HUES64 (cell line): Measurements from ENCODE around the gene COL6A3.

ENCODE experiments used
- H3K27ac ChIP-seq: 2 replicates; pipeline ENCODE4 v1.7.0; 2013; ENCODE audit warnings: low read depth, low read length, inconsistent platforms
- H3K27me3 ChIP-seq: 2 replicates; pipeline ENCODE4 v1.6.1; 2013; ENCODE audit warnings: mild to moderate bottlenecking, low read length; ENCODE audit not compliant: insufficient read depth
- H3K36me3 ChIP-seq: 2 replicates; pipeline ENCODE4 v1.6.1; 2013; ENCODE audit warnings: mild to moderate bottlenecking, low read length; ENCODE audit not compliant: insufficient read depth
- H3K4me1 ChIP-seq: 2 replicates; pipeline ENCODE4 v1.6.1; 2013; ENCODE audit warnings: mild to moderate bottlenecking, low read length, moderate library complexity; ENCODE audit not compliant: insufficient read depth
- H3K4me3 ChIP-seq: 2 replicates; pipeline ENCODE4 v1.5.1; 2013; ENCODE audit warnings: mild to moderate bottlenecking, low read length, moderate library complexity
- H3K9ac ChIP-seq: 2 replicates; pipeline ENCODE4 v1.6.1; 2013; ENCODE audit warnings: mild to moderate bottlenecking, low read depth, low read length
- H3K9me3 ChIP-seq: 2 replicates; pipeline ENCODE4 v1.6.1; 2013; ENCODE audit warnings: low read depth, low read length; ENCODE audit not compliant: insufficient read depth
- WGBS: fragments of 150-250, 120-280 bp; methylation state at CpG from one replicate; pipeline ENCODE4 v1.1.7; 2013; ENCODE audit warnings: missing lambda C conversion rate; 5-methylcytosine and 5-hydroxymethylcytosine counted together

Gene COL6A3

DNA sequence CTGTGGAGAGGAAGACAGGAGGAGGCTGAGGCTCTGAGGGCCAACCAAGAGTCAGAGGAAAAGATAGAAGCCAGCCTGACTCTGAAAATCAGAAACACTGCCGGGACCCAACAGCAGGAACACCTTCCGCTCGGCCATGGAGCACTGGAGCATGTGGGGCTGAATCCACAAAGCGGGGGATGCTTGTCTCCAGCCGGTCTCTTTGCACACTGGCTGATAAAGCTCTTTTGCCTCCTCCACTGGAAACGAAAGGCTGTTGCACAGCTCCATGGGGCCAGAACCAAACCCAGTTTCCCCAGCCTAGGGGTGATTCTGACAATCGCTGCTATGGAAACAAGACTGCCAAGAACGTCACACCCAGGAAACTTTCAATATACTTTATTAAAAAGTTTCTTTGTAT, 90.3 kb downstream of the COL6A3 start:
- 95% methylated on average over 7 of the region's 8 CpGs for WGBS
- Histone ChIP-seq H3K27ac (no peak overlapping the region), H3K27me3 (no peaks in the 10 kb centered on the region), H3K36me3 (no peaks in the 10 kb centered on the region), H3K9me3 (no peaks in the 10 kb centered on the region), H3K4me1 (no peaks in the 10 kb centered on the region), H3K9ac (no peak overlapping the region), H3K4me3 (no peak overlapping the region)

DNA sequence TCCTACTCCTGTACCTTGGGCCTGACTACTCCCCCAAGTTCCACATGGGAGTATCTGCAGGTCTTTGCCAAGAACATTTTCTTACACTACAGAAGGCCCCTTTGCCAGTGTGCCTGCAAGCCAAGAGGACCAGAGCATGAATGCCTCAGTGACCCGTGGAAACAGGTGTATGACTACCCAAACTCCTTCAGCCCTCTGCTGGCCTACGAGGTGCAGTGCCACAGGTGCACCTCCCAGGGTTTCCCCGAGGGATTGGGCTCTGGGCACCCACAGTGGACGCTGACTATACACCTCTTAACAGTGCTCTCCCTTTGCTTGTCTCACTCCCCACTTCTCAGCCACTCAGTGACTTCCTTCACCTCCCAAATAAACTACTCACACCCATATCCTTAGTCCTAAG, 91.4 kb downstream of the COL6A3 start:
- no peak overlapping the region for H3K27ac ChIP-seq
- 73% methylated on average over 4 of the region's 4 CpGs for WGBS
- H3K36me3 ChIP-seq, result no peaks in the 10 kb centered on the region
- no peak overlapping the region for H3K9ac ChIP-seq
- no peaks in the 10 kb centered on the region for H3K9me3 ChIP-seq
- no peak overlapping the region for H3K4me3 ChIP-seq
- no peaks in the 10 kb centered on the region for H3K27me3 ChIP-seq
- H3K4me1 ChIP-seq, result no peaks in the 10 kb centered on the region

DNA sequence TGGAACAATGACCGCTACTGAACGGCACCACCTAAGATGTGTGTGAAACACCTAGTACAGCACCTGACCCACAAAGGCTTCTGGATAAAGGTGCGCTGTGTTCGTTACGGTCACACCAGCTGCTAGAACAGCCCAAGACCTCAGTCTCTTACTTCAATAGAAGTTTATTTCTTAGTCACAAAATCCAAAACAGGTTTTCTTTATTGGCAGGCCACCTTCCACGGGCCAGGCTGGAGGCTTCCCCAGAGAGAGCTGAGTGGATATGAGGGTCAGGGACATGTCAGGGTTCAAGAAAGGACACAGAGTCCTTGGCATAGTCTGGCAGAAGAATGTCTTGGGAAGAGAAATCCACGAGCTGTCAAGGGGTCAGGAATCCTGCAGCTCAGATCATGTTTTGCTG, 92.2 kb downstream of the COL6A3 start:
- H3K9ac ChIP-seq, result no peak overlapping the region
- no peak overlapping the region for H3K4me3 ChIP-seq

DNA sequence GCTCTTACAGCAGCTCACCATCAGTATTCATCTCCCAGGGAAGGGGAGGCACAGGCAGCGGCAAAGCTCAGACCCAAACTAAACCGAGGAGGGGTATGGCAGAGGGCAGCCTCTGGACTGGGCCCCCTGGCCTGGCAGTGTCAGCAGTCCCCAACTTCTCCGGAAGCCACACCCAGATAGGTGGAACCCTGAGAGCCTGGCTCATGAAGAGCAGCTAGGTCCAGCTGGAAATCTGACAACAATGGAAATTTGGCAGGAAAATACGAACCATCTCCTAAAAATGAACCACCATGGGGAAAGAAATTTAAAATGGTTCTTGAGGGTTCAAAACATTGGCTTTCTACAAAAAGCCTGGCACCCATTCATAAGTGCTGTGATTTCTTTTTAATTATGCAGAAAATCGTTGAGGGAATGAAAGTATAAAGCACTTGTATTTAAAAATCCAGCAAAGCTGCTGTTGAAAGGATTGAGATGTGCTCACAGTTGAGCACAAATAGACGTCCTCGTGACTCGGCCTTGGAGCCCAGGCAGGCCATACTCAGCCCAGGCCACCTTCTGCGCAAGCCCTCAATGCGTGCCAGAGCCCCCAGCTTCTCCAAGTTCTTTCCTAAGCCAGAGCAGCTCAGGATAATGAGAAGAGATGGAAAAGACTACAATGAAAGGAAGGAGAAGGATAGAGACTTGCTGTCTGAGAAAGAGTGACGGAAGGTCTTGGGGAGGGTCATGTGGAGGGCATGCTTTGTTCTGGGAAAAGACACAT, 93.0 kb downstream of the COL6A3 start:
- Histone ChIP-seq H3K27me3 (no peaks in the 10 kb centered on the region), H3K4me1 (no peaks in the 10 kb centered on the region), H3K9me3 (no peaks in the 10 kb centered on the region), H3K36me3 (no peaks in the 10 kb centered on the region), H3K27ac (no peak overlapping the region), H3K4me3 (no peak overlapping the region), H3K9ac (no peak overlapping the region)
- WGBS, result 95% methylated on average over 11 of the region's 11 CpGs

More for the DNA sequence above, 92.2 kb downstream of the COL6A3 start:
- H3K36me3 ChIP-seq, result no peaks in the 10 kb centered on the region
- WGBS, result 94% methylated on average over 7 of the region's 7 CpGs
- H3K4me1 ChIP-seq, result no peaks in the 10 kb centered on the region
- no peaks in the 10 kb centered on the region for H3K9me3 ChIP-seq
- no peaks in the 10 kb centered on the region for H3K27me3 ChIP-seq
- no peak overlapping the region for H3K27ac ChIP-seq

DNA sequence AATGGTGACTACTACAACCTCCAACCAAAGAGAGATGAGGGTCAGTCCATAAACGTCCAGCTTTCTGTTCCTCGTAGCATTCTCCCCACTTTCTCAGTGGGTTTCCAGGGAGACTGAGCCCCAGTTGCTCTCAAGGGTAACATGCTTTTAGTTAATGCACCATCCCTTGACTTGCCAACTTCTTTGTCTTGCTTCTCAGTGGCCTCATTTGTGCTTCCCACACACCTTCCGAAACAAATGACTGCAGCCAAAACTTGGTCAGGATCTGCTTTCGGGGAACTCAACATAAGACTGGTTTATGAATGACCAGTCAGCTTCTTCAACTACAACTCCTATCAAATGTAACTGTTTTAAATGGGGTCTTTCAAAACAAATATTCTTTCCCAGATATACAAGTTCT, 94.1 kb downstream of the COL6A3 start:
- H3K4me3 ChIP-seq, result no peak overlapping the region
- no peaks in the 10 kb centered on the region for H3K27me3 ChIP-seq
- 96% methylated on average over 4 of the region's 4 CpGs for WGBS
- H3K4me1 ChIP-seq, result no peaks in the 10 kb centered on the region
- no peak overlapping the region for H3K27ac ChIP-seq
- no peaks in the 10 kb centered on the region for H3K9me3 ChIP-seq
- H3K36me3 ChIP-seq, result no peaks in the 10 kb centered on the region
- no peak overlapping the region for H3K9ac ChIP-seq

DNA sequence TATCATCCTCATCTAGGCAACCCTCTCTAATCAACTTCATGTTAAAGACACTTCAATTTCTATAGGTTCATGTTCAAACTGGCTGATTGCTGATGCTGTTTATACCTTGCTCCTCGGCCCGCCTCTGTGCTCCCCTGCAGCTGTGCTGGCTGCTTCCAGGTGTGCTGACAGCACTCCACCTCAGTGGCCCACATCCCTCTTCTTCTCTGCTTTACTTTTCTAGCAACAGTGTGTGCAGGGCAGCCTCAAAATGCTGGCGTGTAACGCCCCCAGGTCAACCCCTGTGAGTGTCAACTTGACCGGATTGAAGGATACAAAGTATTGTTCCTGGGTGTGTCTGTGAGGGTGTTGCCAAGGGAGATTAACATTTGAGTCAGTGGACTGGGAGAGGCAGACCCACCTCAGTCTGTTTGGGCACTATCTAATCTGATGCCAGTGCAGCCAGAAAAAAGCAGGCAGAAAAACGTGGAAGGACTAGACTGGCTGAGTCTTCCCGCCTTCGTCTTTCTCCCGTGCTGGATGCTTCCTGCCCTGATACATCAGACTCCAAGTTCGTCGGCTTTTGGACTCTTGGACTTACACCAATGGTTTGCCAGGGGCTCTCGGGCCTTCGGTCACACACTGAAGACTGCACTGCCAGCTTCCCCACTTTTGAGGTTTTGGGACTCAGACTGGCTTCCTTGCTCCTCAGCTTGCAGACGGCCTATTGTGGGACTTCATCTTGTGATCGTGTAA, 94.7 kb downstream of the COL6A3 start:
- no peak overlapping the region for H3K27ac ChIP-seq

DNA sequence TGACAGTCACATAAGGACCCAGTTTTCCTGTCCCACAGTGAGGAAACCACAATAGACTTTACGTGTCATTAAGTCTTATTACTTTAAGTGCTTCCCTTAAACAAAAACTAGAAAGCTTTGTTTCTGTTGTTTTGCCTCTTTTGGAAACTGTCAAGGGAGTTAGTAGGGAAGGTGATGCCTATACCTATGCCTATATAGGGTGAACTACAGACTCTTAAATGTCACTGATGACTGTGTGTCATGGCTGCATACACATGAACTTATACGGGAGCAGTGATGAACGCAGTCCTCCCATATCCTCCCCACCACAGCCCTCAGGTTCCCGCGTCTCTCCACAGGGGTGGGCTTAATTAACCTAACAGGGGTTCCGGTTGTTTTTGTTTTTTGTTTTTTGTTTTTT, 97.6 kb downstream of the COL6A3 start:
- H3K4me1 ChIP-seq, result no peaks in the 10 kb centered on the region
- H3K27ac ChIP-seq, result no peak overlapping the region
- H3K9ac ChIP-seq, result no peak overlapping the region
- H3K36me3 ChIP-seq, result no peaks in the 10 kb centered on the region
- H3K4me3 ChIP-seq, result no peak overlapping the region
- 95% methylated on average over 6 of the region's 6 CpGs for WGBS
- no peaks in the 10 kb centered on the region for H3K9me3 ChIP-seq
- H3K27me3 ChIP-seq, result no peaks in the 10 kb centered on the region

More for the DNA sequence above, 94.7 kb downstream of the COL6A3 start:
- H3K27me3 ChIP-seq, result no peaks in the 10 kb centered on the region
- H3K36me3 ChIP-seq, result no peaks in the 10 kb centered on the region
- H3K9ac ChIP-seq, result no peak overlapping the region
- no peak overlapping the region for H3K4me3 ChIP-seq
- no peaks in the 10 kb centered on the region for H3K4me1 ChIP-seq
- WGBS, result 93% methylated on average over 15 of the region's 15 CpGs
- no peaks in the 10 kb centered on the region for H3K9me3 ChIP-seq

DNA sequence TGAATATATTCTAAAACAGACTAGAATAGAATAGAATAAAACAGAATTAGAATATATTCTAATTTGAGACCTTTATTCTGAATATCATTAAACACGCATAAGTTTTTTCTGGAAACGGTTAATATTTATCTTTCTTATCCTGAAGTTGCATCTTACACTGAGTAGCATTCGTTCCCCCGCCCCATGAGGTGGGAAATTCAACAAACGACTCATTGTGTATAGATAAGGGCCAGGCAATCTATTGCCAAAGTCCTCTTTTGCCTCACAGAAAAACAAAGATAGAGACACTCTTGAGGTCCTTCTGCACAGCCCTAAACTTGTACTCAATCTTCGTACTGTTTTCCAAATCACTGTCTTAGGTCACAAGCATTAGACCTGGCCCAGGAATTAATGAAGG, 98.1 kb downstream of the COL6A3 start:
- WGBS, result 92% methylated on average over 6 of the region's 6 CpGs
- no peaks in the 10 kb centered on the region for H3K27me3 ChIP-seq
- no peaks in the 10 kb centered on the region for H3K9me3 ChIP-seq
- no peak overlapping the region for H3K4me3 ChIP-seq
- no peaks in the 10 kb centered on the region for H3K36me3 ChIP-seq
- no peaks in the 10 kb centered on the region for H3K4me1 ChIP-seq
- no peak overlapping the region for H3K9ac ChIP-seq
- H3K27ac ChIP-seq, result no peak overlapping the region

DNA sequence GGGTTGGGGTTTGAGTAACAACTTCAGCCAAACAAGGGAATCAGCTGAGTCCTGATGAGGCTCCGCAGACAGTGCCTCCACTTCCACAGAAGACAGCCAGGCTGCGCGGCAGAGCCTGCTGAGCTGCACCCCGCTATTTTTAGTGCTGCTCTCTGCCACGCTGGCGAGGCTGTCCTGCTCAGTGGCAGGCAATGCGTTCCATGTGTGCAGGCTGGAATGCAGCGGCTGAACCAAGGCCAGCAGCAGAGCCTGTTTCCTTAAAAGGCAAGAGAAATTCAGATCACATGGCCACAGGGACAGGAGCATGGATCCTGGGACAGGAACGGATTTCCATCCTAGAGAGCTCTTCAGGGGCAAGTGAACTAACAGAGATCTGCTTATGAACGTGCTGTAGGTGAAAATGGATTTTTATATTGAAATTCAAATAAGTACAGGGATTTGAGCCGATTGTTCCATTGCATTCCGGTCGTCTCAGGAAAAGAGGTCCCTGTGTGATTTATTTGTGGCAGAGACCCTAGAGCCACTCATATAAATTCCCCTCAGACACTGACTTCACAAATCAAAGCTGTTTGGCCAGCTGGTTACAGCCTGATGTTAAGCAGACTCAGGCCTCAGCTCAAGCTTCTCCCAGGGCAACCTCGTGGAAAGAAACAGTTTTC, 98.7 kb downstream of the COL6A3 start:
- Histone ChIP-seq H3K36me3 (no peaks in the 10 kb centered on the region), H3K27ac (no peak overlapping the region), H3K4me1 (no peaks in the 10 kb centered on the region), H3K9ac (no peak overlapping the region), H3K4me3 (no peak overlapping the region), H3K9me3 (no peaks in the 10 kb centered on the region), H3K27me3 (no peaks in the 10 kb centered on the region)
- 86% methylated on average over 14 of the region's 14 CpGs for WGBS

DNA sequence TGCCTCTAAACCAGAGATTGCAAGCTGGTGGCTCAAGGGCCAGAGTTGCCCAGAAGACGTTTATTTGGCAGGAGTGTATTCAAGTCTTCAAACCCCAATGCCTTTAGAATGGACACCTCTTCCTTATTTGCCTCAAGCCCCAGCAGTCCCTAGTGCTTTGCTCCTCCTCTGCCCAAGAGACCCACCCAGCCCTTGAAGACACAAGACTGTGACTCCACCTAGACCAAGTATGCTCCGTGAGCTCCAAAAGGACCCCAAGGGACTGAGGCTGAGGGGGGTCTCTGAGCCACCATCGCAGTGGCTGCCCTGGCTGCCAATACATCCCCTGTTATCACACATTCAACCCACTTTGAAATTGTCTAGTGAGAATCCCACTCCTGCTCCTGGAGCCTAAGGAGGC, 99.3 kb downstream of the COL6A3 start:
- WGBS, result 92% methylated on average over 3 of the region's 3 CpGs
- Histone ChIP-seq H3K27me3 (no peaks in the 10 kb centered on the region), H3K9ac (no peak overlapping the region)

DNA sequence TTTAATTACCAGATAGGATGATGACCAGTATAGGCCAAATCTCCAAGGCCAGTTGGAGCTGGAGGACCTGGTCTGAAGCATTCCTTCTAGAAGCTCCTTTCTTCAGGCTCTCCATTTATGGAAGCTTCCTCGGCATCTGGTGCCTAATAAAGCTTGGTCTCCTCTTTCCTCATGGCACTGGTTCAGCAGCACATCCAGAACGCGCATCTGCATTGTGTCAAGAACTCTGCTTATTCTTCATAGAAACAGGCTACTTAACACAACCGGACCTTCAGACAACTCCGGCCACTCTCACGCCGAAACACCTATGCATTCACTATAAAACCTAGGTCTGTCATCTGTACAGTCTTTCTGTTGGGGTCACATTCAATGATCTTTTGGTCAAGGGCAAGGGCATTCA, 99.8 kb downstream of the COL6A3 start:
- Histone ChIP-seq H3K4me3 (no peak overlapping the region), H3K27me3 (no peaks in the 10 kb centered on the region), H3K9ac (no peak overlapping the region), H3K9me3 (no peaks in the 10 kb centered on the region), H3K36me3 (no peaks in the 10 kb centered on the region), H3K4me1 (no peaks in the 10 kb centered on the region), H3K27ac (no peak overlapping the region)
- WGBS, result 97% methylated on average over 7 of the region's 7 CpGs

More for the DNA sequence above, 99.3 kb downstream of the COL6A3 start:
- no peak overlapping the region for H3K4me3 ChIP-seq
- H3K36me3 ChIP-seq, result no peaks in the 10 kb centered on the region
- H3K4me1 ChIP-seq, result no peaks in the 10 kb centered on the region
- H3K9me3 ChIP-seq, result no peaks in the 10 kb centered on the region
- no peak overlapping the region for H3K27ac ChIP-seq
